WTC11 (cell line): Measurements from ENCODE around the gene MRPL28. TPM values are rescaled to one million over a fixed set of nuclear protein-coding genes. Genes with fewer than 3 reads are reported as not detected.
A peak's percentile ranks its signal among the peaks of the same experiment; 100 is the strongest.

Experiments
- ATAC-seq: fragments of 200-7000 bp; cut with Tn5 transposase; 2 replicates; pipeline ENCODE4 v1.10.0; 2021; ENCODE audit warnings: mild to moderate bottlenecking, moderate library complexity
- CTCF ChIA-PET: fragments of 300-600 bp; sonication (Branson Sonifier 250); formaldehyde crosslinking; loops from one replicate; lab custom pipeline; 2021; ENCODE audit warnings: antibody characterized with exemption; lab: Charles Lee
- POLR2A ChIA-PET: fragments of 350-600 bp; sonication (Branson Sonifier 250); formaldehyde crosslinking; loops from one replicate; lab custom pipeline; 2021; ENCODE audit warnings: antibody characterized with exemption; lab: Charles Lee
- DNase-seq: peaks from one replicate; pipeline ENCODE4 v3.0.0; 2021; ENCODE audit warnings: low spot score
- H3K27ac Mint-ChIP-seq: 2 replicates; pipeline ENCODE4 v1.8.0; 2021; ENCODE audit warnings: mixed read lengths
- H3K27me3 Mint-ChIP-seq: 2 replicates; pipeline ENCODE4 v1.8.0; 2021; ENCODE audit warnings: low read depth, mild to moderate bottlenecking, moderate library complexity, mixed read lengths
- H3K36me3 Mint-ChIP-seq: 2 replicates; pipeline ENCODE4 v1.8.0; 2021; ENCODE audit warnings: mixed read lengths
- H3K4me1 Mint-ChIP-seq: 2 replicates; pipeline ENCODE4 v1.8.0; 2022; ENCODE audit warnings: mixed read lengths
- H3K4me3 Mint-ChIP-seq: 2 replicates; pipeline ENCODE4 v1.8.0; 2021; ENCODE audit warnings: mild to moderate bottlenecking, moderate library complexity, mixed read lengths
- H3K9me3 Mint-ChIP-seq: 2 replicates; pipeline ENCODE4 v1.8.0; 2021; ENCODE audit warnings: mixed read lengths
- ELF4 ChIP-seq: sonication (generic); formaldehyde crosslinking; IDR thresholded peaks from 2 replicates; pipeline ENCODE4 v1.8.1; 2022; ENCODE audit warnings: low read depth, mild to moderate bottlenecking, moderate library complexity, missing genetic modification reagents
- GABPB1 ChIP-seq: sonication (generic); formaldehyde crosslinking; IDR thresholded peaks from 2 replicates; pipeline ENCODE4 v1.8.1; 2023; ENCODE audit warnings: mild to moderate bottlenecking, missing genetic modification reagents
- JAZF1 ChIP-seq: fragments of 250-450 bp; sonication (Bioruptor Pico); IDR thresholded peaks from 2 replicates; pipeline ENCODE4 v1.9.0; 2021; ENCODE audit warnings: moderate library complexity, mild to moderate bottlenecking, inconsistent platforms
- JUN ChIP-seq: sonication (generic); formaldehyde crosslinking; IDR thresholded peaks from 2 replicates; pipeline ENCODE4 v1.8.0; 2023; ENCODE audit warnings: mild to moderate bottlenecking, missing genetic modification reagents
- KAT7 ChIP-seq: sonication (generic); formaldehyde crosslinking; IDR thresholded peaks from 2 replicates; pipeline ENCODE4 v1.8.1; 2023; ENCODE audit warnings: missing genetic modification reagents, mild to moderate bottlenecking, borderline replicate concordance
- MYBL2 ChIP-seq: sonication (generic); formaldehyde crosslinking; IDR thresholded peaks from 2 replicates; pipeline ENCODE4 v1.8.1; 2023; ENCODE audit warnings: mild to moderate bottlenecking, moderate library complexity, missing genetic modification reagents
- NFATC4 ChIP-seq: fragments of 250-450 bp; sonication (Bioruptor Pico); IDR thresholded peaks from 2 replicates; pipeline ENCODE4 v1.9.0; 2021; ENCODE audit warnings: mild to moderate bottlenecking
- NFYB ChIP-seq: sonication (generic); formaldehyde crosslinking; conservative IDR thresholded peaks from 2 replicates; pipeline ENCODE4 v1.8.0; 2022; ENCODE audit warnings: low read depth, missing genetic modification reagents
- NR1H2 ChIP-seq: sonication (generic); formaldehyde crosslinking; IDR thresholded peaks from 2 replicates; pipeline ENCODE4 v1.9.0; 2021; ENCODE audit warnings: mild to moderate bottlenecking, moderate library complexity, missing genetic modification reagents
- TEAD4 ChIP-seq: sonication (generic); formaldehyde crosslinking; IDR thresholded peaks from 2 replicates; pipeline ENCODE4 v1.8.0; 2022; ENCODE audit warnings: mild to moderate bottlenecking, missing genetic modification reagents
- ZNF219 ChIP-seq: sonication (generic); formaldehyde crosslinking; IDR thresholded peaks from 2 replicates; pipeline ENCODE4 v1.8.0; 2023; ENCODE audit warnings: missing genetic modification reagents, mild to moderate bottlenecking, borderline replicate concordance
- ZNF263 ChIP-seq: sonication (generic); formaldehyde crosslinking; IDR thresholded peaks from 2 replicates; pipeline ENCODE4 v1.8.1; 2022; ENCODE audit warnings: low read depth, mild to moderate bottlenecking, moderate library complexity, missing genetic modification reagents
- total RNA-seq: library from RNA; stranded (reverse); gene quantifications from 3 replicates; pipeline ENCODE4 v1.2.3, GENCODE V29; 2021
- TF ChIP-seq, protein P1 (sequence below): fragments of 250-450 bp; sonication (Bioruptor Pico); IDR thresholded peaks from 2 replicates; pipeline ENCODE4 v1.9.0; 2021; ENCODE audit warnings: mild to moderate bottlenecking
- TF ChIP-seq, protein P2 (sequence below): sonication (generic); formaldehyde crosslinking; IDR thresholded peaks from 2 replicates; pipeline ENCODE4 v1.8.0; 2023; ENCODE audit warnings: missing genetic modification reagents
- TF ChIP-seq, protein P3 (sequence below): sonication (generic); formaldehyde crosslinking; IDR thresholded peaks from 2 replicates; pipeline ENCODE4 v1.8.1; 2022; ENCODE audit warnings: low read depth, mild to moderate bottlenecking, moderate library complexity, missing genetic modification reagents, borderline replicate concordance
- TF ChIP-seq, protein P4 (sequence below): sonication (generic); formaldehyde crosslinking; IDR thresholded peaks from 2 replicates; pipeline ENCODE4 v1.8.0; 2023; ENCODE audit warnings: mild to moderate bottlenecking, missing genetic modification reagents
- TF ChIP-seq, protein P5 (sequence below): fragments of 200-600 bp; IDR thresholded peaks from 2 replicates; pipeline ENCODE4 v1.8.0; 2022; ENCODE audit warnings: antibody characterized with exemption
- TF ChIP-seq, protein P6 (sequence below): sonication (generic); formaldehyde crosslinking; IDR thresholded peaks from 2 replicates; pipeline ENCODE4 v1.8.0; 2022; ENCODE audit warnings: mild to moderate bottlenecking, missing genetic modification reagents
- TF ChIP-seq, protein P7 (sequence below): sonication (generic); formaldehyde crosslinking; IDR thresholded peaks from 2 replicates; pipeline ENCODE4 v1.8.0; 2022; ENCODE audit warnings: mild to moderate bottlenecking, missing genetic modification reagents

MRPL28 gene
- total RNA-seq, 1 experiment from 2014 or later: 119 TPM

DNA sequence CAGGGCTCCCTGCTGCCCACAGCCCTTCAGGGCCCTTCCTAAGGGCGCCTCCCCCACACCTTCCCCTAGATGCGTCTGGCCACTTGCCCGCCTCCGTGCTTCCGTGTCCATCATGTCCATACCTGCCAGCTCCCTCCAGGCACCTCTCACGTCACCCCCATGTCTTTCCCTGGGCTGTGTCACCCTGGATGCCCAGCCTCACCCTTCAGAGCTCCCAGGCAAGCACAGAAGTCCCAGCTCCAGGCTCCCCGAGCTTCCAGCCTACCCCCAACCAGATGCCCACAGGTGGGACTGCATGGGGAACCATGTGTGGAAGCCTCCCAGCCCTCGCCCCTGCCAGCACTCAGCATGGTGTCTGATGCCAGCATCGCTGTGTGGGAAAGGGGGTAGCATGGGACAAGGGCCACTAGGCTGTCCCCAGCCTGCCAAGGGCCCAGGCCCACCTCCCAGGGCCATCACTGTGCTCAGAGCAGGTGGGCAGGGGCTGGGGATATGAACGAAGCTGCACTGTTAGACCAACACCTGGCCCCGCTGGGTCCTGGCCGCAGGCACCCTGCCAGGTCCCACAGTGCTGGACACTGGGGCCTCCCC lies 16.0 kb downstream of the MRPL28 start:
- ATAC-seq: no peak
- no peak for TF ChIP-seq NR1H2 (CRISPR knock-in tag)
- TF ChIP-seq, protein P1, sequence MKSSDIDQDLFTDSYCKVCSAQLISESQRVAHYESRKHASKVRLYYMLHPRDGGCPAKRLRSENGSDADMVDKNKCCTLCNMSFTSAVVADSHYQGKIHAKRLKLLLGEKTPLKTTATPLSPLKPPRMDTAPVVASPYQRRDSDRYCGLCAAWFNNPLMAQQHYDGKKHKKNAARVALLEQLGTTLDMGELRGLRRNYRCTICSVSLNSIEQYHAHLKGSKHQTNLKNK: no peak
- TF ChIP-seq, protein P2, sequence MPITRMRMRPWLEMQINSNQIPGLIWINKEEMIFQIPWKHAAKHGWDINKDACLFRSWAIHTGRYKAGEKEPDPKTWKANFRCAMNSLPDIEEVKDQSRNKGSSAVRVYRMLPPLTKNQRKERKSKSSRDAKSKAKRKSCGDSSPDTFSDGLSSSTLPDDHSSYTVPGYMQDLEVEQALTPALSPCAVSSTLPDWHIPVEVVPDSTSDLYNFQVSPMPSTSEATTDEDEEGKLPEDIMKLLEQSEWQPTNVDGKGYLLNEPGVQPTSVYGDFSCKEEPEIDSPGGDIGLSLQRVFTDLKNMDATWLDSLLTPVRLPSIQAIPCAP (CRISPR knock-in tag): no peak
- TF ChIP-seq, protein P3, sequence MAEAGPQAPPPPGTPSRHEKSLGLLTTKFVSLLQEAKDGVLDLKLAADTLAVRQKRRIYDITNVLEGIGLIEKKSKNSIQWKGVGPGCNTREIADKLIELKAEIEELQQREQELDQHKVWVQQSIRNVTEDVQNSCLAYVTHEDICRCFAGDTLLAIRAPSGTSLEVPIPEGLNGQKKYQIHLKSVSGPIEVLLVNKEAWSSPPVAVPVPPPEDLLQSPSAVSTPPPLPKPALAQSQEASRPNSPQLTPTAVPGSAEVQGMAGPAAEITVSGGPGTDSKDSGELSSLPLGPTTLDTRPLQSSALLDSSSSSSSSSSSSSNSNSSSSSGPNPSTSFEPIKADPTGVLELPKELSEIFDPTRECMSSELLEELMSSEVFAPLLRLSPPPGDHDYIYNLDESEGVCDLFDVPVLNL (CRISPR knock-in tag): no peak
- TF ChIP-seq, protein P4, sequence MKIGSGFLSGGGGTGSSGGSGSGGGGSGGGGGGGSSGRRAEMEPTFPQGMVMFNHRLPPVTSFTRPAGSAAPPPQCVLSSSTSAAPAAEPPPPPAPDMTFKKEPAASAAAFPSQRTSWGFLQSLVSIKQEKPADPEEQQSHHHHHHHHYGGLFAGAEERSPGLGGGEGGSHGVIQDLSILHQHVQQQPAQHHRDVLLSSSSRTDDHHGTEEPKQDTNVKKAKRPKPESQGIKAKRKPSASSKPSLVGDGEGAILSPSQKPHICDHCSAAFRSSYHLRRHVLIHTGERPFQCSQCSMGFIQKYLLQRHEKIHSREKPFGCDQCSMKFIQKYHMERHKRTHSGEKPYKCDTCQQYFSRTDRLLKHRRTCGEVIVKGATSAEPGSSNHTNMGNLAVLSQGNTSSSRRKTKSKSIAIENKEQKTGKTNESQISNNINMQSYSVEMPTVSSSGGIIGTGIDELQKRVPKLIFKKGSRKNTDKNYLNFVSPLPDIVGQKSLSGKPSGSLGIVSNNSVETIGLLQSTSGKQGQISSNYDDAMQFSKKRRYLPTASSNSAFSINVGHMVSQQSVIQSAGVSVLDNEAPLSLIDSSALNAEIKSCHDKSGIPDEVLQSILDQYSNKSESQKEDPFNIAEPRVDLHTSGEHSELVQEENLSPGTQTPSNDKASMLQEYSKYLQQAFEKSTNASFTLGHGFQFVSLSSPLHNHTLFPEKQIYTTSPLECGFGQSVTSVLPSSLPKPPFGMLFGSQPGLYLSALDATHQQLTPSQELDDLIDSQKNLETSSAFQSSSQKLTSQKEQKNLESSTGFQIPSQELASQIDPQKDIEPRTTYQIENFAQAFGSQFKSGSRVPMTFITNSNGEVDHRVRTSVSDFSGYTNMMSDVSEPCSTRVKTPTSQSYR (CRISPR knock-in tag): no peak
- no peak for TF ChIP-seq ZNF219 (CRISPR knock-in tag)
- TF ChIP-seq, protein P5, sequence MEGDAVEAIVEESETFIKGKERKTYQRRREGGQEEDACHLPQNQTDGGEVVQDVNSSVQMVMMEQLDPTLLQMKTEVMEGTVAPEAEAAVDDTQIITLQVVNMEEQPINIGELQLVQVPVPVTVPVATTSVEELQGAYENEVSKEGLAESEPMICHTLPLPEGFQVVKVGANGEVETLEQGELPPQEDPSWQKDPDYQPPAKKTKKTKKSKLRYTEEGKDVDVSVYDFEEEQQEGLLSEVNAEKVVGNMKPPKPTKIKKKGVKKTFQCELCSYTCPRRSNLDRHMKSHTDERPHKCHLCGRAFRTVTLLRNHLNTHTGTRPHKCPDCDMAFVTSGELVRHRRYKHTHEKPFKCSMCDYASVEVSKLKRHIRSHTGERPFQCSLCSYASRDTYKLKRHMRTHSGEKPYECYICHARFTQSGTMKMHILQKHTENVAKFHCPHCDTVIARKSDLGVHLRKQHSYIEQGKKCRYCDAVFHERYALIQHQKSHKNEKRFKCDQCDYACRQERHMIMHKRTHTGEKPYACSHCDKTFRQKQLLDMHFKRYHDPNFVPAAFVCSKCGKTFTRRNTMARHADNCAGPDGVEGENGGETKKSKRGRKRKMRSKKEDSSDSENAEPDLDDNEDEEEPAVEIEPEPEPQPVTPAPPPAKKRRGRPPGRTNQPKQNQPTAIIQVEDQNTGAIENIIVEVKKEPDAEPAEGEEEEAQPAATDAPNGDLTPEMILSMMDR: no peak
- TF ChIP-seq KAT7 (CRISPR knock-in tag): no peak
- no peak for TF ChIP-seq NFATC4
- TF ChIP-seq MYBL2 (CRISPR knock-in tag): no peak
- TF ChIP-seq TEAD4: no peak
- TF ChIP-seq GABPB1 (CRISPR knock-in tag): no peak
- no peak for TF ChIP-seq JAZF1
- TF ChIP-seq, protein P6, sequence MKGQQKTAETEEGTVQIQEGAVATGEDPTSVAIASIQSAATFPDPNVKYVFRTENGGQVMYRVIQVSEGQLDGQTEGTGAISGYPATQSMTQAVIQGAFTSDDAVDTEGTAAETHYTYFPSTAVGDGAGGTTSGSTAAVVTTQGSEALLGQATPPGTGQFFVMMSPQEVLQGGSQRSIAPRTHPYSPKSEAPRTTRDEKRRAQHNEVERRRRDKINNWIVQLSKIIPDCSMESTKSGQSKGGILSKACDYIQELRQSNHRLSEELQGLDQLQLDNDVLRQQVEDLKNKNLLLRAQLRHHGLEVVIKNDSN: no peak
- TF ChIP-seq, protein P7, sequence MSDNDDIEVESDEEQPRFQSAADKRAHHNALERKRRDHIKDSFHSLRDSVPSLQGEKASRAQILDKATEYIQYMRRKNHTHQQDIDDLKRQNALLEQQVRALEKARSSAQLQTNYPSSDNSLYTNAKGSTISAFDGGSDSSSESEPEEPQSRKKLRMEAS (CRISPR knock-in tag): no peak
- TF ChIP-seq ELF4 (CRISPR knock-in tag): no peak
- no peak for TF ChIP-seq NFYB
- TF ChIP-seq ZNF263: no peak
- no peak for TF ChIP-seq JUN (CRISPR knock-in tag)

More for the DNA sequence above, 16.0 kb downstream of the MRPL28 start:
- ChIA-PET CTCF (interaction anchor here (0.6 to 1.2 kb wide), 4 partner anchors 8 to 359 kb away, joined by 3 to 4 read pairs (median 4); no protein-coding TSS in a partner anchor), POLR2A (no interaction called here)
- H3K27ac Mint-ChIP-seq: no peak overlapping the region
- no peak for DNase-seq
- peak overlapping the region; percentile 42; the same call in 1 of the 2 replicates for H3K4me3 Mint-ChIP-seq
- H3K27me3 Mint-ChIP-seq: no peaks in the 10 kb centered on the region; the same call in 1 of the 2 replicates
- H3K4me1 Mint-ChIP-seq: peaks cover 6% of the 10 kb centered on the region
- peaks cover 6% of the 10 kb centered on the region; the same call in 1 of the 2 replicates for H3K36me3 Mint-ChIP-seq
- H3K9me3 Mint-ChIP-seq: no peaks in the 10 kb centered on the region
